Natural killer cell (primary cell): ENCODE data around the gene YBX2. TPM values are rescaled to one million over a fixed set of nuclear protein-coding genes. Genes with fewer than 3 reads are reported as not detected.

Experiments used
- ATAC-seq, 3 donors: fragments of 150-1000 bp in 2 of 3; fragments of 200-7000 bp in 1 of 3; cut with Tn5 transposase; 1 replicate in 1 of 3; 2 replicates in 2 of 3; pipeline ENCODE4 v1.10.0; 2021; ENCODE audit warnings: mild to moderate bottlenecking in 2 of 3, moderate library complexity in 2 of 3
- DNase-seq, 2 donors: peaks; one replicate each; pipeline versions ENCODE4 v3.0.0 to v3.0.0-alpha.2; 2013 to 2021; ENCODE audit warnings: mixed read lengths in 1 of 2
- H3K27ac ChIP-seq: one replicate; pipeline ENCODE4 v1.5.1; 2013; ENCODE audit warnings: mild to moderate bottlenecking, low read length
- H3K27me3 ChIP-seq: one replicate; pipeline ENCODE4 v1.6.1; 2013; ENCODE audit warnings: low read length; ENCODE audit not compliant: control insufficient read depth, insufficient read depth
- H3K36me3 ChIP-seq: one replicate; pipeline ENCODE4 v1.6.1; 2013; ENCODE audit warnings: low read length; ENCODE audit not compliant: control insufficient read depth, insufficient read depth
- H3K4me1 ChIP-seq: one replicate; pipeline ENCODE4 v1.6.1; 2013; ENCODE audit warnings: low read length; ENCODE audit not compliant: control insufficient read depth, insufficient read depth
- H3K4me3 ChIP-seq: one replicate; pipeline ENCODE4 v1.5.1; 2013; ENCODE audit warnings: low read length
- H3K9me3 ChIP-seq: one replicate; pipeline ENCODE4 v1.6.1; 2013; ENCODE audit warnings: low read length; ENCODE audit not compliant: control insufficient read depth, insufficient read depth
- H3K27ac Mint-ChIP-seq, 2 donors: one replicate each; pipeline ENCODE4 v1.8.0; 2022; ENCODE audit warnings: mild to moderate bottlenecking in 2 of 2, mixed read lengths in 2 of 2, moderate library complexity in 1 of 2
- H3K27me3 Mint-ChIP-seq, 2 donors: one replicate each; pipeline ENCODE4 v1.8.0; 2022; ENCODE audit warnings: low read depth in 2 of 2, mixed read lengths in 2 of 2
- H3K36me3 Mint-ChIP-seq: one replicate; pipeline ENCODE4 v1.8.0; 2022; ENCODE audit warnings: mixed read lengths
- H3K4me1 Mint-ChIP-seq, 2 donors: one replicate each; pipeline ENCODE4 v1.8.0; 2022; ENCODE audit warnings: mixed read lengths in 2 of 2
- H3K4me3 Mint-ChIP-seq: one replicate; pipeline ENCODE4 v1.8.0; 2022; ENCODE audit warnings: mild to moderate bottlenecking, moderate library complexity, mixed read lengths
- H3K9me3 Mint-ChIP-seq, 2 donors: one replicate each; pipeline ENCODE4 v1.8.0; 2022; ENCODE audit warnings: mixed read lengths in 2 of 2
- WGBS: methylation state at CpG from one replicate; pipeline ENCODE4 v1.1.7; 2013; ENCODE audit warnings: missing lambda C conversion rate; ENCODE audit not compliant: insufficient coverage; 5-methylcytosine and 5-hydroxymethylcytosine counted together
- intact Hi-C: fragments of 100-400 bp; cut with micrococcal nuclease; formaldehyde crosslinking; loops from one replicate; pipeline ENCODE4 v1.14.2; 2022
- total RNA-seq, 4 donors: library from RNA; stranded (reverse); fragments of 120-200 nt in 1 of 4; gene quantifications; one replicate each; pipeline versions ENCODE4 v1.2.3 to v1.2.4, GENCODE V29; 2013 to 2022
- TF ChIP-seq, protein P1 (sequence below): fragments of 200-600 bp; IDR thresholded peaks from one replicate; pipeline ENCODE4 v1.8.0; 2022; ENCODE audit warnings: antibody characterized with exemption

Gene YBX2
- total RNA-seq, 3 donors from 2014 or later (not counting 1 experiment from before 2014, with no cell fraction given), result 0.05 TPM; not detected in 2

DNA sequence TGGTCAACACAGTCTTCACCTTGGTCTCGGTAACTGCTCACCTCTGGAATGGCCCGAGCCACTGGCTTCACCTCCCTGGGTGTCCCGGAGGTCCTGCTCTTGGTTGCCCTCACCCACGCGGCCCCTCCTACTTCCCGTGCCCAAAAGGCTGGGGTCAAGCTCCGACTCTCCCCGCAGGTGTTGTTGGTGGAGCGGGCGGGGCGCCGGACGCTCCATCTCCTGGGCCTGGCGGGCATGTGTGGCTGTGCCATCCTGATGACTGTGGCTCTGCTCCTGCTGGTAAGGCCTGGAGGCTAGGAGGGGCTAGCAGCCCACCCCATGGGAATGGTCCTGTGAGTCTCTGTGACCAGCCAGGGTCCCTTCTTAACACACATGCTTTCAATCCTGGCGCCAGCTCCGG is 9.5 kb downstream of the YBX2 start:
- no peaks in the 10 kb centered on the region for H3K9me3 Mint-ChIP-seq
- H3K27me3 Mint-ChIP-seq, result peaks cover 41 to 42% of the 10 kb centered on the region in 2 donors
- WGBS, result 98% methylated on average over 16 of the region's 16 CpGs
- peaks cover 22 to 30% of the 10 kb centered on the region in 2 donors for H3K4me1 Mint-ChIP-seq
- Histone ChIP-seq H3K27me3 (peaks cover 33% of the 10 kb centered on the region), H3K36me3 (no peaks in the 10 kb centered on the region), H3K9me3 (no peaks in the 10 kb centered on the region), H3K4me3 (no peak overlapping the region), H3K27ac (no peak overlapping the region), H3K4me1 (peaks cover 31% of the 10 kb centered on the region)
- DNase-seq (no peak), ATAC-seq (no peak)
- no peaks in the 10 kb centered on the region for H3K36me3 Mint-ChIP-seq
- intact Hi-C loops, result loop anchor here (10.0 kb wide), 1 partner anchor 400 kb away; the partner anchor contains the start of genes TP53 and WRAP53
- no peak overlapping the region for H3K27ac Mint-ChIP-seq
- no peak overlapping the region for H3K4me3 Mint-ChIP-seq
- TF ChIP-seq, protein P1, sequence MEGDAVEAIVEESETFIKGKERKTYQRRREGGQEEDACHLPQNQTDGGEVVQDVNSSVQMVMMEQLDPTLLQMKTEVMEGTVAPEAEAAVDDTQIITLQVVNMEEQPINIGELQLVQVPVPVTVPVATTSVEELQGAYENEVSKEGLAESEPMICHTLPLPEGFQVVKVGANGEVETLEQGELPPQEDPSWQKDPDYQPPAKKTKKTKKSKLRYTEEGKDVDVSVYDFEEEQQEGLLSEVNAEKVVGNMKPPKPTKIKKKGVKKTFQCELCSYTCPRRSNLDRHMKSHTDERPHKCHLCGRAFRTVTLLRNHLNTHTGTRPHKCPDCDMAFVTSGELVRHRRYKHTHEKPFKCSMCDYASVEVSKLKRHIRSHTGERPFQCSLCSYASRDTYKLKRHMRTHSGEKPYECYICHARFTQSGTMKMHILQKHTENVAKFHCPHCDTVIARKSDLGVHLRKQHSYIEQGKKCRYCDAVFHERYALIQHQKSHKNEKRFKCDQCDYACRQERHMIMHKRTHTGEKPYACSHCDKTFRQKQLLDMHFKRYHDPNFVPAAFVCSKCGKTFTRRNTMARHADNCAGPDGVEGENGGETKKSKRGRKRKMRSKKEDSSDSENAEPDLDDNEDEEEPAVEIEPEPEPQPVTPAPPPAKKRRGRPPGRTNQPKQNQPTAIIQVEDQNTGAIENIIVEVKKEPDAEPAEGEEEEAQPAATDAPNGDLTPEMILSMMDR, result no peak

DNA sequence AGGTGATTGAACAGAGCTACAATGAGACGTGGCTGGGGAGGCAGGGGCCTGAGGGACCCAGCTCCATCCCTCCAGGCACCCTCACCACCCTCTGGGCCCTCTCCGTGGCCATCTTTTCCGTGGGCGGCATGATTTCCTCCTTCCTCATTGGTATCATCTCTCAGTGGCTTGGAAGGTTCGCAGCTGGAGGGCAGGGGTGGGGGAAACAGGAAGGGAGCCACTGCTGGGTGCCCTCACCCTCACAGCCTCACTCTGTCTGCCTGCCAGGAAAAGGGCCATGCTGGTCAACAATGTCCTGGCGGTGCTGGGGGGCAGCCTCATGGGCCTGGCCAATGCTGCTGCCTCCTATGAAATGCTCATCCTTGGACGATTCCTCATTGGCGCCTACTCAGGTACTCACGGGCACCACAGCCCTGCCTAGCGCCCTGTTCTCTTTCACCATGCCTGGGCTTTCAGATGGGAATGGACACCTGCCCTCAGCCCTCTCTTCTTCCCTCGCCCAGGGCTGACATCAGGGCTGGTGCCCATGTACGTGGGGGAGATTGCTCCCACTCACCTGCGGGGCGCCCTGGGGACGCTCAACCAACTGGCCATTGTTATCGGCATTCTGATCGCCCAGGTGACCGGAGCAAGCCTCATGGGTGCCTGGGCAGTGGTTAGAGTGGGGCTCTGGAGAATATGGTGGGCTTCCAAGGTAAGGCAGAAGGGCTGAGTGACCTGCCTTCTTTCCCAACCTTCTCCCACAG is 10.8 kb downstream of the YBX2 start:
- TF ChIP-seq, protein P1, result no peak
- Histone ChIP-seq H3K9me3 (no peaks in the 10 kb centered on the region), H3K27me3 (peaks cover 33% of the 10 kb centered on the region), H3K4me1 (peaks cover 31% of the 10 kb centered on the region), H3K4me3 (no peak overlapping the region), H3K27ac (no peak overlapping the region), H3K36me3 (no peaks in the 10 kb centered on the region)
- H3K4me3 Mint-ChIP-seq, result peak overlapping the region; percentile 31
- intact Hi-C loops, result loop anchor here (10.0 kb wide), 1 partner anchor 401 kb away; the partner anchor contains the start of genes TP53 and WRAP53
- H3K27me3 Mint-ChIP-seq, result peaks cover 40 to 42% of the 10 kb centered on the region in 2 donors
- DNase-seq, result no peak
- no peaks in the 10 kb centered on the region for H3K36me3 Mint-ChIP-seq
- no peaks in the 10 kb centered on the region for H3K9me3 Mint-ChIP-seq
- H3K4me1 Mint-ChIP-seq, result peaks cover 22 to 31% of the 10 kb centered on the region in 2 donors
- 85% methylated on average over 16 of the region's 18 CpGs for WGBS
- no peak for ATAC-seq
- no peak overlapping the region for H3K27ac Mint-ChIP-seq

DNA sequence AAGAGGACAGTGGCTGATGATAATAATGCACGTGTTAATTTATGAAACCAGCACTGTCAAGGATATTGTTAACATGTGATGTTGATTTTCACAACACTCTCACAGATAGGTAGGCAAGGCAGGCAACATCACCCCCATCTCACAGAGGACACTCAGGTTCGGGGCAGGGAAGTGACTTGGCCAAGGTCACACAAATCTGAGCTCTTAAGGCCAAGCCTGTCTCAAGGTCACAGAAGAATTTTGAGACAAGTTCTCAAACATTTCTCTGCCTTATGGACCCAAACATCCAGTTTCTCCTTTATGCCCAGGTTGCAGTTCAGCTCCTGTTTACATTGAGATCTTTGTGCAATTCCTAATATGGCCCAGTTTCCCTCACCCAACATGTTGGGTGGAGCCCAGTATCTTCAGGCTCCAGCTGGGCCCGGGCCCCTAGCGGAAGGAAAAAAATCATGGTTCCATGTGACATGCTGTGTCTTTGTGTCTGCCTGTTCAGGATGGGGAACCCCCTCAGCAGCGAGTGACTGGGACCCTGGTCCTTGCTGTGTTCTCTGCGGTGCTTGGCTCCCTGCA is 11.6 kb downstream of the YBX2 start:
- intact Hi-C loops, result loop anchor here (10.0 kb wide), 1 partner anchor 402 kb away; the partner anchor contains the start of genes TP53 and WRAP53
- Mint-ChIP-seq H3K4me1 (peaks cover 22 to 31% of the 10 kb centered on the region in 2 donors), H3K9me3 (no peaks in the 10 kb centered on the region), H3K27me3 (peaks cover 32 to 36% of the 10 kb centered on the region in 2 donors), H3K27ac (peak overlapping the region in 1 of 2 donors; percentile 16), H3K4me3 (peak overlapping the region; percentile 42), H3K36me3 (no peaks in the 10 kb centered on the region)
- no peak overlapping the region for H3K27ac ChIP-seq
- 60% methylated on average over 6 of the region's 6 CpGs for WGBS
- ATAC-seq (no peak), DNase-seq (no peak)
- H3K4me3 ChIP-seq, result no peak overlapping the region
- H3K9me3 ChIP-seq, result no peaks in the 10 kb centered on the region
- peaks cover 31% of the 10 kb centered on the region for H3K4me1 ChIP-seq
- H3K27me3 ChIP-seq, result peaks cover 33% of the 10 kb centered on the region
- no peaks in the 10 kb centered on the region for H3K36me3 ChIP-seq
- TF ChIP-seq, protein P1, result no peak
